Astrocyte (in vitro differentiated cells and primary cell): ENCODE data around the gene OTUD7B. TPM values are rescaled to one million over a fixed set of nuclear protein-coding genes. Genes with fewer than 3 reads are reported as not detected.

ENCODE experiments used
- DNase-seq: peaks from one replicate; pipeline ENCODE4 v3.0.0-alpha.2; 2010; ENCODE audit warnings: low read depth
- FAIRE-seq: peaks from 2 replicates; lab custom pipeline; 2011; peaks lifted over from hg19 to GRCh38; lab: Jason Lieb, UNC
- H2AFZ ChIP-seq: 2 replicates; pipeline ENCODE4 v1.6.0; 2012; ENCODE audit warnings: low read depth, low read length, inconsistent platforms
- H3K27ac ChIP-seq: 2 replicates; pipeline ENCODE4 v1.5.1; 2011; ENCODE audit warnings: low read depth, low read length, inconsistent platforms
- H3K27me3 ChIP-seq: 2 replicates; pipeline ENCODE4 v1.6.0; 2011; ENCODE audit warnings: low read length, inconsistent platforms; ENCODE audit not compliant: insufficient read depth
- H3K36me3 ChIP-seq: 2 replicates; pipeline ENCODE4 v1.5.1; 2011; ENCODE audit warnings: low read length, inconsistent platforms; ENCODE audit not compliant: insufficient read depth
- H3K4me1 ChIP-seq: 2 replicates; pipeline ENCODE4 v1.5.1; 2011; ENCODE audit warnings: low read length, inconsistent platforms; ENCODE audit not compliant: insufficient read depth
- H3K4me2 ChIP-seq: 2 replicates; pipeline ENCODE4 v1.6.0; 2012; ENCODE audit warnings: low read length, inconsistent platforms
- H3K4me3 ChIP-seq: 2 replicates; pipeline ENCODE4 v1.5.1; 2011; ENCODE audit warnings: low read depth, mild to moderate bottlenecking, low read length, inconsistent platforms; ENCODE audit not compliant: insufficient read depth
- H3K79me2 ChIP-seq: 2 replicates; pipeline ENCODE4 v1.6.0; 2012; ENCODE audit warnings: mild to moderate bottlenecking, low read length, inconsistent platforms; ENCODE audit not compliant: insufficient read depth
- H3K9ac ChIP-seq: 2 replicates; pipeline ENCODE4 v1.6.0; 2012; ENCODE audit warnings: mild to moderate bottlenecking, low read length, inconsistent platforms
- H3K9me3 ChIP-seq: 2 replicates; pipeline ENCODE4 v1.5.1; 2012; ENCODE audit warnings: low read depth, mild to moderate bottlenecking, low read length, inconsistent platforms; ENCODE audit not compliant: insufficient read depth
- H4K20me1 ChIP-seq: 2 replicates; pipeline ENCODE4 v1.6.0; 2012; ENCODE audit warnings: low read length, inconsistent platforms; ENCODE audit not compliant: insufficient read depth
- H3K27ac Mint-ChIP-seq: one replicate; pipeline ENCODE4 v1.8.0; 2021; ENCODE audit warnings: mild to moderate bottlenecking, mixed read lengths; ENCODE audit not compliant: unreplicated experiment
- H3K27me3 Mint-ChIP-seq: one replicate; pipeline ENCODE4 v1.8.0; 2021; ENCODE audit warnings: low read depth, mixed read lengths; ENCODE audit not compliant: unreplicated experiment
- H3K36me3 Mint-ChIP-seq: one replicate; pipeline ENCODE4 v1.8.0; 2021; ENCODE audit warnings: low read depth, mixed read lengths; ENCODE audit not compliant: unreplicated experiment
- H3K4me1 Mint-ChIP-seq: one replicate; pipeline ENCODE4 v1.8.0; 2021; ENCODE audit warnings: low read depth, mixed read lengths; ENCODE audit not compliant: unreplicated experiment
- H3K4me3 Mint-ChIP-seq: one replicate; pipeline ENCODE4 v1.8.0; 2021; ENCODE audit warnings: mild to moderate bottlenecking, moderate library complexity, mixed read lengths; ENCODE audit not compliant: unreplicated experiment
- H3K9me3 Mint-ChIP-seq: one replicate; pipeline ENCODE4 v1.8.0; 2021; ENCODE audit warnings: mild to moderate bottlenecking, mixed read lengths; ENCODE audit not compliant: unreplicated experiment
- CTCF ChIP-seq: IDR thresholded peaks from 2 replicates; pipeline ENCODE4 v1.5.1; 2011; ENCODE audit warnings: low read depth, mild to moderate bottlenecking, inconsistent platforms, low read length, moderate library complexity; ENCODE audit not compliant: insufficient read depth
- EZH2 ChIP-seq: IDR thresholded peaks from 2 replicates; pipeline ENCODE4 v1.6.1; 2012; ENCODE audit warnings: mild to moderate bottlenecking, low read length, inconsistent platforms; ENCODE audit not compliant: insufficient read depth
- total RNA-seq: library from RNA; stranded (reverse); gene quantifications from 2 replicates; pipeline ENCODE4 v1.2.1, GENCODE V29; 2021

Gene OTUD7B
- total RNA-seq, 1 donor from 2014 or later, result 33.1 TPM

GRCh38 chr1:150020711-150021110, 10.2 kb upstream of the OTUD7B start:
- H3K4me2 ChIP-seq, result no peak overlapping the region
- FAIRE-seq, result no peak
- no peak overlapping the region for H3K4me3 Mint-ChIP-seq

GRCh38 chr1:150018165-150018564, 7.6 kb upstream of the OTUD7B start:
- Mint-ChIP-seq H3K4me1 (no peaks in the 10 kb centered on the region), H3K36me3 (no peaks in the 10 kb centered on the region), H3K27ac (no peak overlapping the region), H3K4me3 (no peak overlapping the region), H3K27me3 (no peaks in the 10 kb centered on the region), H3K9me3 (no peaks in the 10 kb centered on the region)
- TF ChIP-seq CTCF (no peak), EZH2 (no peak)
- Histone ChIP-seq H3K4me1 (peaks cover 4% of the 10 kb centered on the region), H4K20me1 (no peaks in the 10 kb centered on the region), H2AFZ (no peak overlapping the region), H3K27ac (no peak overlapping the region), H3K36me3 (no peaks in the 10 kb centered on the region), H3K79me2 (no peaks in the 10 kb centered on the region), H3K27me3 (no peaks in the 10 kb centered on the region), H3K4me3 (no peak overlapping the region), H3K9me3 (no peaks in the 10 kb centered on the region), H3K4me2 (no peak overlapping the region), H3K9ac (no peak overlapping the region)
- DNase-seq (no peak), FAIRE-seq (no peak)

More at GRCh38 chr1:150020711-150021110, 10.2 kb upstream of the OTUD7B start:
- Histone ChIP-seq H3K9me3 (no peaks in the 10 kb centered on the region), H3K36me3 (no peaks in the 10 kb centered on the region), H3K27ac (no peak overlapping the region), H3K79me2 (no peaks in the 10 kb centered on the region), H3K9ac (no peak overlapping the region), H3K4me1 (peaks cover 4% of the 10 kb centered on the region), H4K20me1 (no peaks in the 10 kb centered on the region), H2AFZ (no peak overlapping the region), H3K27me3 (no peaks in the 10 kb centered on the region), H3K4me3 (no peak overlapping the region)
- Mint-ChIP-seq H3K27ac (no peak overlapping the region), H3K27me3 (no peaks in the 10 kb centered on the region), H3K4me1 (no peaks in the 10 kb centered on the region), H3K9me3 (no peaks in the 10 kb centered on the region), H3K36me3 (no peaks in the 10 kb centered on the region)
- TF ChIP-seq CTCF, result no peak
- no peak for TF ChIP-seq EZH2
- no peak for DNase-seq

- no peak overlapping the region for H3K9ac ChIP-seq
- H3K27ac Mint-ChIP-seq, result no peak overlapping the region
- H3K36me3 Mint-ChIP-seq, result no peaks in the 10 kb centered on the region
- H3K4me3 Mint-ChIP-seq, result no peak overlapping the region
- H3K9me3 Mint-ChIP-seq, result no peaks in the 10 kb centered on the region
- H3K4me2 ChIP-seq, result no peak overlapping the region
- TF ChIP-seq EZH2 (no peak), CTCF (no peak)
- no peak overlapping the region for H2AFZ ChIP-seq
- FAIRE-seq (no peak), DNase-seq (no peak)
- H3K27me3 ChIP-seq, result no peaks in the 10 kb centered on the region
- H3K4me3 ChIP-seq, result no peak overlapping the region
- no peaks in the 10 kb centered on the region for H3K4me1 Mint-ChIP-seq
- peaks cover 4% of the 10 kb centered on the region for H3K4me1 ChIP-seq
- H3K79me2 ChIP-seq, result no peaks in the 10 kb centered on the region
- no peaks in the 10 kb centered on the region for H4K20me1 ChIP-seq
- no peaks in the 10 kb centered on the region for H3K27me3 Mint-ChIP-seq
- no peaks in the 10 kb centered on the region for H3K36me3 ChIP-seq
- no peaks in the 10 kb centered on the region for H3K9me3 ChIP-seq
- H3K27ac ChIP-seq, result no peak overlapping the region
Measured at GRCh38 chr1:150017206-150017750, 6.8 kb upstream of the OTUD7B start.
